Measurements from ENCODE around the gene PMP22. TPM values are rescaled to one million over a fixed set of nuclear protein-coding genes. Genes with fewer than 3 reads are reported as not detected.

The PMP22 gene
- total RNA-seq, 1 donor from 2014 or later, result not detected

DNA sequence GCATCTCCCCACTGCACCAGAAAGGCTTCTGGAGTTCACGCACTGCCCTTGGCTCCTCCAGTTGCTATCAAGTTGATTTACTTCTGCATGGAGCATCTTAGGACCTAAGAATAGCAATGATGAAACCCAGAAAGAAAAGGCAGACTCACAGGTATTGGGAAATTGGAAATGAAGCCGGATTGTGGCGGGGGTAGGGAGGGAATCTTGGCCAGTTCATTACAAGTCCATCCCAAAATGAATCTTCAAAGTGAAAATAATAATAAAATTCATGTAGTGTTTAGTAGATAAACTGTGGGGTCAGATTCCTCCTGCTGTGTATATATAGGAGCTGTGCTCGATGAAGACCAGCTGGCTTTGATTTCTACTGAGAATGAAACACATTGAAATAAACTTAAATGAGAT is 42.6 kb upstream of the PMP22 start:
- ATAC-seq (ENCODE audit: low read depth) (no peak), DNase-seq (no peak)
- Mint-ChIP-seq H3K36me3 (ENCODE audit: low read depth) (no peaks in the 10 kb centered on the region), H3K4me1 (no peaks in the 10 kb centered on the region), H3K27ac (no peak overlapping the region), H3K9me3 (no peaks in the 10 kb centered on the region), H3K4me3 (no peak overlapping the region), H3K27me3 (peaks cover 5% of the 10 kb centered on the region)
- ChIA-PET CTCF (no interaction called here), POLR2A (no interaction called here)
- TF ChIP-seq, protein P1, sequence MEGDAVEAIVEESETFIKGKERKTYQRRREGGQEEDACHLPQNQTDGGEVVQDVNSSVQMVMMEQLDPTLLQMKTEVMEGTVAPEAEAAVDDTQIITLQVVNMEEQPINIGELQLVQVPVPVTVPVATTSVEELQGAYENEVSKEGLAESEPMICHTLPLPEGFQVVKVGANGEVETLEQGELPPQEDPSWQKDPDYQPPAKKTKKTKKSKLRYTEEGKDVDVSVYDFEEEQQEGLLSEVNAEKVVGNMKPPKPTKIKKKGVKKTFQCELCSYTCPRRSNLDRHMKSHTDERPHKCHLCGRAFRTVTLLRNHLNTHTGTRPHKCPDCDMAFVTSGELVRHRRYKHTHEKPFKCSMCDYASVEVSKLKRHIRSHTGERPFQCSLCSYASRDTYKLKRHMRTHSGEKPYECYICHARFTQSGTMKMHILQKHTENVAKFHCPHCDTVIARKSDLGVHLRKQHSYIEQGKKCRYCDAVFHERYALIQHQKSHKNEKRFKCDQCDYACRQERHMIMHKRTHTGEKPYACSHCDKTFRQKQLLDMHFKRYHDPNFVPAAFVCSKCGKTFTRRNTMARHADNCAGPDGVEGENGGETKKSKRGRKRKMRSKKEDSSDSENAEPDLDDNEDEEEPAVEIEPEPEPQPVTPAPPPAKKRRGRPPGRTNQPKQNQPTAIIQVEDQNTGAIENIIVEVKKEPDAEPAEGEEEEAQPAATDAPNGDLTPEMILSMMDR (IDR thresholded peaks at IDR 0.05), result no peak
- intact Hi-C loops (cut with micrococcal nuclease), result no loop called here

DNA sequence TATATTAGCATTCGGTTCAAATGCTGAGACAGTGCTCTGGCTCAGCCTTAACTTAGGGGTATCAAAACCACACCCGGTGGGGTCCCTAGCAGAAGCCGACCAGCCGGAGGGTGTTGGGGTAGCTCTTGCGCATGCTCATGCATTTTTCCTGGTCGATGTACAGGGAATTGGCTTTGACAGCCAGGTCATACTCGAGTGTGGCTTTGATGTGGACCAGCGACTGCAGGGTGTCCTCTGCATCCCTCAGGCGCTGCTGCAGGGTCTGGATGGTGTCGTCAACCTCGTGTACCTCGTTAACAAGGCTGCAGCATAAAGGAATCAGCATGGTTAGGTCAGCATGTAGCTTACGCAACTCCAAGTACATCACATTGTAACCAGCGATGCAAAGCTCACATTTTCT is 38.7 kb upstream of the PMP22 start:
- ChIA-PET POLR2A (no interaction called here), CTCF (no interaction called here)
- no peak overlapping the region for H3K27ac Mint-ChIP-seq
- ATAC-seq (ENCODE audit: low read depth) (no peak), DNase-seq (no peak)
- H3K36me3 Mint-ChIP-seq (ENCODE audit: low read depth), result no peaks in the 10 kb centered on the region
- H3K9me3 Mint-ChIP-seq, result no peaks in the 10 kb centered on the region
- peaks cover 3% of the 10 kb centered on the region for H3K27me3 Mint-ChIP-seq
- no peaks in the 10 kb centered on the region for H3K4me1 Mint-ChIP-seq
- intact Hi-C loops (cut with micrococcal nuclease), result no loop called here
- no peak overlapping the region for H3K4me3 Mint-ChIP-seq
- TF ChIP-seq, protein P1 (IDR thresholded peaks at IDR 0.05), result no peak

DNA sequence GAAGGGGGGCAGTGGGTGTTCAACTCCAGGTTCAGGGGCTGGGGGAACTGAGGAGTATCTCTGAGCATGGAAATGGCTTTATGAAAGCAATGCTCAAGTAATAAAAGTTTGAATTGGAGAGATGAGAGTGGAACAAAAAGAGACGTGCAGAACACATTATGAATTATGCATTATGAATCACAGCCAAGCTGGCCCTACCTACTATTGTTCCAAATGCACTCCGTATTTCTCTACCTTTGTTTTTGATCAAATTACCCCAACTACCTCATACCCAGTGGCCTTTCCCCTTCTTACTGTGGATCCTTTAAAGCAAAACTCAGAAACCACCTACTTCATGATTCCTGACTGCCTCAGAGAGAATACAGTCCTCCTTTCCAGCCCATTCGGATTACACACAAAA is 38.1 kb upstream of the PMP22 start:
- H3K4me1 Mint-ChIP-seq, result no peaks in the 10 kb centered on the region
- intact Hi-C loops (cut with micrococcal nuclease), result no loop called here
- POLR2A ChIA-PET, result no interaction called here

DNA sequence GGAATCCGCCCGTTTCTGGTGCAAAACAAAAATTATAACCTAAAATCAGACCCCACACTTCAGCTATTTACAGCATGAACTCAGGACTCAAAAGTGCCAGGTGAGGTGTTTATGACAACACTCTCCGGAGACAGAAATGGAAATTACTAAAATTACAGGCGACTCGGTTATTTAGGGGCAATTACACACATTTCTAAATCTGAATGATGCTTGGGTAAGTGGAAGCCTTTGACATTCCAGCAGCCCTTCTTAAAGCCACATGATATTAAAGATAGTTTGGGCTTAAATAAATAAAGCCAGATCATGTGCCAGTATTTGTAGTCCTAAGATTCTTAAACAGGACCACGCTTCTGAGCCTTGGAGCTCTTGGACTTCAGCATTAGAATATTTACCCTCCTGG is 36.7 kb upstream of the PMP22 start:
- peaks cover 3% of the 10 kb centered on the region for H3K27me3 Mint-ChIP-seq
- H3K9me3 Mint-ChIP-seq, result no peaks in the 10 kb centered on the region
- no peak for ATAC-seq (ENCODE audit: low read depth)
- DNase-seq, result no peak
- H3K4me1 Mint-ChIP-seq, result no peaks in the 10 kb centered on the region
- no peak overlapping the region for H3K27ac Mint-ChIP-seq
- TF ChIP-seq, protein P1 (IDR thresholded peaks at IDR 0.05), result no peak
- H3K36me3 Mint-ChIP-seq (ENCODE audit: low read depth), result no peaks in the 10 kb centered on the region
- POLR2A ChIA-PET, result no interaction called here
- CTCF ChIA-PET, result no interaction called here
- intact Hi-C loops (cut with micrococcal nuclease), result no loop called here
- H3K4me3 Mint-ChIP-seq, result no peak overlapping the region

More for the DNA sequence above, 38.1 kb upstream of the PMP22 start:
- Mint-ChIP-seq H3K4me3 (no peak overlapping the region), H3K9me3 (no peaks in the 10 kb centered on the region), H3K27ac (no peak overlapping the region), H3K36me3 (ENCODE audit: low read depth) (no peaks in the 10 kb centered on the region), H3K27me3 (peaks cover 3% of the 10 kb centered on the region)
- TF ChIP-seq, protein P1 (IDR thresholded peaks at IDR 0.05), result no peak
- DNase-seq (no peak), ATAC-seq (ENCODE audit: low read depth) (no peak)
- CTCF ChIA-PET, result no interaction called here

DNA sequence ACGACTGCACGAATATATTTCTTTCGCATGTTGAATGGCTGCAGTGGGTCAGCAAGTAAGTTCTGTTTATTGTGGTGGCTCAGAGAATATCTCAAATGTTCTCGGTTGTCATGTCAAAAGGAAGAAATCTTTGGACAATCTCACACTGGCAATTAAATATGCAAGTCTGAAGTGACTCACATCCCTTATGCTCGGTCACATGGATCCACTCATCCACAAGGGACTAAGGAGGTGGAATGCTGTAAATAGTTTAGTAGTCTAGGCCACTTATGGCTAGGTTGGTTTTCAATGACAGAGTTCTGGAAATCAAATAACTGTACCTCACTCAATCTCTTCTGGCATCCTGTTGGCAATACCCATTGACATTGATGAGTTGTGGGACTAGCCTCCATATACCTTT is 33.0 kb upstream of the PMP22 start:
- CTCF ChIA-PET, result no interaction called here
- no peaks in the 10 kb centered on the region for H3K36me3 Mint-ChIP-seq (ENCODE audit: low read depth)
- no peak overlapping the region for H3K27ac Mint-ChIP-seq
- POLR2A ChIA-PET, result no interaction called here
- H3K4me1 Mint-ChIP-seq, result no peaks in the 10 kb centered on the region
- H3K9me3 Mint-ChIP-seq, result no peaks in the 10 kb centered on the region
- ATAC-seq (ENCODE audit: low read depth) (no peak), DNase-seq (no peak)
- intact Hi-C loops (cut with micrococcal nuclease), result no loop called here
- TF ChIP-seq, protein P1 (IDR thresholded peaks at IDR 0.05), result no peak
- H3K27me3 Mint-ChIP-seq, result peaks cover 3% of the 10 kb centered on the region
- H3K4me3 Mint-ChIP-seq, result no peak overlapping the region

All from activated B cell treated with CpG ODN at 0.5 μM for 24 hours (primary cell).